HG03558 (cell line): ENCODE results near the gene CTNNA3.
"Not testable (repeated sequence)": the region's sequence is repeated elsewhere in the genome, so short reads cannot be mapped to it uniquely, and the experiment has no call there.

Experiments
- ATAC-seq: cut with Tn5 transposase; IDR thresholded peaks from one replicate; pipeline ENCODE4 v1.9.1; 2021; ENCODE audit warnings: moderate number of reproducible peaks; ENCODE audit not compliant: unreplicated experiment; ENCODE audit errors: extremely low read depth

Gene CTNNA3

GRCh38 chr10:67386841-67387533, 309.0 kb downstream of the CTNNA3 start:
- ATAC-seq: not testable (repeated sequence)

DNA sequence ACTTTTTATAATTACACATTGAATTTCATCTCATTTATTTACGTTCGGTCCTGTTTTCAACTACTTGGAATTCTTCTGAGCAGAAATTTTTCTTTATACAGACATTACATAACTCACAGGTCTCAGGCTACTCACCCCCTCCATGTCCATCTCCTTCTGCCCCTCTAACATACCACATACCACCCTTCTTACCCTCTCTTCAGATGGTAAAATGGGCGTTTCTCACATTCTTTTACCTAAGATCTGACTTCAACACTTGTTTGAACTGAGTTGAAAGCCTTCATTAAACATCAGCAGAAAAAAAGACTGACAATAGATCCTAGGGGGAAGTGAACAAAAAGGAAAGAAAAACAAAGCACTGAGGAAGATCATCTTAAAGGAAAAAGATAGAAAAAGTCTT, 309.7 kb downstream of the CTNNA3 start:
- ATAC-seq: no peak

- no peak for ATAC-seq
These were observed 310.4 kb downstream of the CTNNA3 start for GRCh38 chr10:67385566-67385965.

DNA sequence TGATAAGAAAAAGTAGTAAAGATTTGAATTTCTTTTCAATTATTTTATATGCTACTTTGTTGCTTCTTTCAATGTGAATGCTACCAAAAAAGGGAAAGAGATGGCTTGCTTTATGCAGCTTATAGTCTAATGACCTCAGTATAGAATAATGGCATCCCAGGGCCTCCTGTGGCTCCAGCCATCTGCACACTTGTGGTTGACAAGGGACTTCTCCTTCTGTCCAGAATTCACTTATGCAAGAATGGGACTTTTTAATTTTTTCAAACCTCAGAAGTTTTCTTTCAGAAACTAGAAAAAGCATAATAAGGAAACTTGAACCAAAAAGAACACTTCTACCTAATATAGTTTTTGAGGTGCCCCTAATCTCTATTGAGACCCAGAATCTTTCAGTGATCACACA, 310.9 kb downstream of the CTNNA3 start:
- no peak for ATAC-seq

- no peak for ATAC-seq
These were observed 364.7 kb downstream of the CTNNA3 start for GRCh38 chr10:67331121-67331910.

DNA sequence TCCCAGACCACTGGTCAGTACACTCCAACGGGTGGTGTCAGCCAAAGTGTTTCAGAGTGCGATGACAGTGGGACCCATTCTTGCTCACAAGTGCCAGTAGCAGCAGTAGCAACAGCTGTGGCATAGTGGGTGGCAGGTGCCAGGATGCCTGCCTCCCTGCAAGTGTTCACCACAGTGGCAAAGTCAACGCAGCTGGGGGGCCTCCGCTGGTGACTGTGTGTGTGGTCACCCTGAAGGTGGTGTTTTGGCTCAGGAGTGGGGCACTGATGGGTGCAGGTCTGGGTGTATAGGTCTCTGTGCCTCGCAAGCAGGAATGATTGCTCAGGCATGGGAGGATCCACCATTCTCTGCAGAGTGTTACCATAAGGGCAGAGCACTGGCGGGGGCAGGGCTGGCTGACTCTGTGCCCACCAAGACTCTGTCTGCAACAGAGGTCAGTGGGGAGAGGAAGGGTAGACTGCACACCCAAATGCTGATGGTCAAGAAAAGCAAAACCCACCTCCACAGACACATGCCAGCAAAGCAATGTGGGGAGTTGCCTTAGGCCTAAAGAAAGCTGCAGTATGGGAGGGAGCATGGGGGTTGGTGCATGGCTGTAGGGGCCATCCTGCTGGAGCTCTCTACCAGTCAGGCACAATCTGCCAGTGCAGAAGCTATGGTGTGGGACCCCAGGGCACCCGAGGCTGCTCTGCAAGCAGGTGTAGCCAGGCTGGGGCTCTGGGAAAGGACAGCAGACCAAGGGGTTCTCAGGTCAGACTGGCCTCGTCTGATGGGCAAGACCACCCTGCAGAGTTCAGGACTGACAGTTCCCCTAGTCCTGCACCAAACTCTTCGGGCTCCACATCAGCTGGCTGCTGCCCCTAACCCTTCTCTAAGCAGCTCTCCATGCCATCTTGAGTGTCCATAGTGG, 368.1 kb downstream of the CTNNA3 start:
- no peak for ATAC-seq

DNA sequence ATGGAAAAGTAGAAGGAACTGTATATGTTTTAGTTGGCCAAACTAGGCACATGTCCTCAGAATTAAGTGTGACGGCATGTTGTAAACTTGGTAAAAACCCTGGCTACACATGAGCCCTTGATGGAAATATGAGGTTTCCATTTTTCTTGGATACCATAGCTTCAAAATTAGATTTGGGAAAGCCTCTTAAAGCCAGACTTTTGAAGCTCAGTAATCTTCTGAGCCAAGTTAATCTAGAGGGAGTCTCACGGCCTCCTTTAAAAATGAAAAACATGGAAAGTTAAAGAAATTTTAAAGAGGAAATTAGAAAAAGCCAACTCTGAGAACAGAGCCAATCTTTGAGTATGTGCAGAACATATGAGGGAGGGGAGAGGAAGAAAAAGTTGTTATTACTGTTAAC, 376.0 kb downstream of the CTNNA3 start:
- no peak for ATAC-seq

- ATAC-seq: no peak
These were observed 387.1 kb downstream of the CTNNA3 start for GRCh38 chr10:67308912-67309311.

- ATAC-seq: no peak
These were observed 389.3 kb downstream of the CTNNA3 start for GRCh38 chr10:67306588-67307205.

DNA sequence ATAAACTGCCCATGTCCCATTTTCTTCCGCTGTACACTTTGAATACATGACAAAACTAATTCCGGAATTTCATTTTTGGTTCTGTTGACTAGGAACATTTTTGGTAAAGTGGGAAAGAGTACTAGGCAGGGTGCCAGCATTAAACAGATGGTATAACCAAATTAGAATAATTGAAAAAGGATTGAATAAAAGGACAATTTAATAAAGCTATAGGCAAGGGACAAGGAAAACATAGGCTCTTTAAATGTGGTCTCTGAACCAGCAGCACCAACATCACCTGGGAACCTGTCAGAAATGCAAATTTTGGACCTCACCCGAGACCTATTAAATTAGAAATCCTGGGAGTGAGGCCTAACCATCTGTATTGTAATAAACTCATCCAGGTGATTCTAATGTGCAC, 393.3 kb downstream of the CTNNA3 start:
- ATAC-seq: no peak

DNA sequence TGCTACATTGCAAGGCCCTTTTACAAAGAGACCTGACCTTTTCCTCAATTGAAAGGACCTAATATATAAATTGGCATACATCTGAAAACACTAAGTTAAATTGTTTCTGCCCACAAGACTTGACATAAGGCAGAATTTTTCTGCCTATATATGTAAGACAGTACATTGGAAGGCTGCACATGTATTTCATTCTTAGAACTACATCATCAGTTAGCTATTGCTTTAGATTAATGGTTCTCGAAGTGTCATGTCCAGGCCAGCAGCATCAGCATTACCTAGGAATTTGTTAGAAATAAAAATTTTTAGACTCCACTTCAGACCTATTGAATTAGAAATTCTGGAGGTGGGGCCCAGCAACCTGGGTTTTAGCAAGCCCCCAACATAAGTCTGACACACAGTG, 396.2 kb downstream of the CTNNA3 start:
- ATAC-seq: no peak

GRCh38 chr10:67297637-67298181, 398.3 kb downstream of the CTNNA3 start:
- ATAC-seq: no peak

GRCh38 chr10:67296926-67297325, 399.1 kb downstream of the CTNNA3 start:
- ATAC-seq: no peak

GRCh38 chr10:67288688-67289410, 407.1 kb downstream of the CTNNA3 start:
- ATAC-seq: no peak

- ATAC-seq: no peak
These were observed 411.4 kb downstream of the CTNNA3 start for GRCh38 chr10:67284589-67284988.

- ATAC-seq: no peak
These were observed 413.1 kb downstream of the CTNNA3 start for GRCh38 chr10:67282871-67283270.

DNA sequence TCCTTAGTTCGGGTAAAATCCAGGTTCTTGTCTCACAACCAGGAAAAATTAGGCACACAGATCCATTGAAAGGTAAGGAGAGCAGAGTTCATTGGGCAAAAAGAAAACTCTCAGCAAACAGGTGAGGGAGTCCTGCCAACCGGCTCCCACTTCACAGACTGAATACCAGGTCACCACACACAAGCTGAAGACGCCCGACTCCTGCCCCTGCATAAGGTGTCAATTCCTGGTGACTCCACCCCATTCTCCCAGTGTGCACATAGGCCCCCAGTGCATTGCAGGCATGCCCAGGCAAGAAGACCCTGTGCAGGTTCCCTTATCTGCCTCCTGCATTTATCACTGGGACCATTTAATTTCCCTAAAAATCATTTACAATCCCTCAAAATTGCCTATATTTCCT, 415.6 kb downstream of the CTNNA3 start:
- ATAC-seq: no peak

- ATAC-seq: no peak
These were observed 418.6 kb downstream of the CTNNA3 start for GRCh38 chr10:67277402-67277801.

- ATAC-seq: no peak
These were observed 426.2 kb downstream of the CTNNA3 start for GRCh38 chr10:67269828-67270227.
